ENCODE measurements around the gene TEPSIN.

DNA sequence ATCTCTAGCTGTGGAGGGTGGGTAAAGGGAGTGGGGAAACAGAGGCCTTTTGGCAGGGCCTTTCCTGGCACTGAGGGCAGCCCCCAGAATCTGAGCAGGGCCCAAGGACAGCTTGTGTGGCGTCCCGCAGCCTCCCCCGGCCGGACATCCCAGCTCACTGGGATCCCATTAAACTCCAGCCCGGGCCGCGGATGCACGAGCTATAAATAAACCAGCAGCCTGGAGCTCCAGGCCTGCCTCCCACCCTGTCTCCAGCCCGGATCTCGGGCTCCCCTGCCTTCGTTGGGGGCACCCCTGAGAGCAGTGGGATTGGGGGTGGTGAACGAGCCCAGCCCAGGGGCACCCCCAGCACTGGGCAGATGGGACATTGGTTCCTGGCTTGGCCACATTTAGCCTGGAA is 59.0 kb downstream of the TEPSIN start:
- no peak for TF ChIP-seq EP300 (IDR thresholded peaks at IDR 0.05; ENCODE audit: borderline replicate concordance)
- TF ChIP-seq FOXM1 (IDR thresholded peaks at IDR 0.05; ENCODE audit: borderline replicate concordance, low read depth) = no peak
- no peak for TF ChIP-seq RAD21 (IDR thresholded peaks at IDR 0.05; ENCODE audit: low read depth)
- TF ChIP-seq, protein P1, sequence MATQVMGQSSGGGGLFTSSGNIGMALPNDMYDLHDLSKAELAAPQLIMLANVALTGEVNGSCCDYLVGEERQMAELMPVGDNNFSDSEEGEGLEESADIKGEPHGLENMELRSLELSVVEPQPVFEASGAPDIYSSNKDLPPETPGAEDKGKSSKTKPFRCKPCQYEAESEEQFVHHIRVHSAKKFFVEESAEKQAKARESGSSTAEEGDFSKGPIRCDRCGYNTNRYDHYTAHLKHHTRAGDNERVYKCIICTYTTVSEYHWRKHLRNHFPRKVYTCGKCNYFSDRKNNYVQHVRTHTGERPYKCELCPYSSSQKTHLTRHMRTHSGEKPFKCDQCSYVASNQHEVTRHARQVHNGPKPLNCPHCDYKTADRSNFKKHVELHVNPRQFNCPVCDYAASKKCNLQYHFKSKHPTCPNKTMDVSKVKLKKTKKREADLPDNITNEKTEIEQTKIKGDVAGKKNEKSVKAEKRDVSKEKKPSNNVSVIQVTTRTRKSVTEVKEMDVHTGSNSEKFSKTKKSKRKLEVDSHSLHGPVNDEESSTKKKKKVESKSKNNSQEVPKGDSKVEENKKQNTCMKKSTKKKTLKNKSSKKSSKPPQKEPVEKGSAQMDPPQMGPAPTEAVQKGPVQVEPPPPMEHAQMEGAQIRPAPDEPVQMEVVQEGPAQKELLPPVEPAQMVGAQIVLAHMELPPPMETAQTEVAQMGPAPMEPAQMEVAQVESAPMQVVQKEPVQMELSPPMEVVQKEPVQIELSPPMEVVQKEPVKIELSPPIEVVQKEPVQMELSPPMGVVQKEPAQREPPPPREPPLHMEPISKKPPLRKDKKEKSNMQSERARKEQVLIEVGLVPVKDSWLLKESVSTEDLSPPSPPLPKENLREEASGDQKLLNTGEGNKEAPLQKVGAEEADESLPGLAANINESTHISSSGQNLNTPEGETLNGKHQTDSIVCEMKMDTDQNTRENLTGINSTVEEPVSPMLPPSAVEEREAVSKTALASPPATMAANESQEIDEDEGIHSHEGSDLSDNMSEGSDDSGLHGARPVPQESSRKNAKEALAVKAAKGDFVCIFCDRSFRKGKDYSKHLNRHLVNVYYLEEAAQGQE (IDR thresholded peaks at IDR 0.05; ENCODE audit: low read depth) = no peak
- TF ChIP-seq, protein P2, sequence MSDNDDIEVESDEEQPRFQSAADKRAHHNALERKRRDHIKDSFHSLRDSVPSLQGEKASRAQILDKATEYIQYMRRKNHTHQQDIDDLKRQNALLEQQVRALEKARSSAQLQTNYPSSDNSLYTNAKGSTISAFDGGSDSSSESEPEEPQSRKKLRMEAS (IDR thresholded peaks at IDR 0.05) = no peak
- TF ChIP-seq TAF1 (IDR thresholded peaks at IDR 0.05; ENCODE audit: low read depth) = no peak
- TF ChIP-seq YY1 (IDR thresholded peaks at IDR 0.05; ENCODE audit: low read depth) = no peak
- no peak for TF ChIP-seq TCF12 (IDR thresholded peaks at IDR 0.05; ENCODE audit: low read depth)
- TF ChIP-seq CREB1 (IDR thresholded peaks at IDR 0.05; ENCODE audit: low read depth) = no peak
- TF ChIP-seq NFIC (IDR thresholded peaks at IDR 0.05) = no peak
- no peak for TF ChIP-seq TEAD4 (IDR thresholded peaks at IDR 0.05)
- TF ChIP-seq EGR1 (IDR thresholded peaks at IDR 0.05) = no peak
- no peak for TF ChIP-seq ZBTB7A (IDR thresholded peaks at IDR 0.05; ENCODE audit: low read depth)
- TF ChIP-seq, protein P3, sequence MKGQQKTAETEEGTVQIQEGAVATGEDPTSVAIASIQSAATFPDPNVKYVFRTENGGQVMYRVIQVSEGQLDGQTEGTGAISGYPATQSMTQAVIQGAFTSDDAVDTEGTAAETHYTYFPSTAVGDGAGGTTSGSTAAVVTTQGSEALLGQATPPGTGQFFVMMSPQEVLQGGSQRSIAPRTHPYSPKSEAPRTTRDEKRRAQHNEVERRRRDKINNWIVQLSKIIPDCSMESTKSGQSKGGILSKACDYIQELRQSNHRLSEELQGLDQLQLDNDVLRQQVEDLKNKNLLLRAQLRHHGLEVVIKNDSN (IDR thresholded peaks at IDR 0.05) = no peak

Data from Ishikawa (cell line).